GM12878 (cell line): ENCODE measurements around the gene WNT3A. TPM values are rescaled to one million over a fixed set of nuclear protein-coding genes. Genes with fewer than 3 reads are reported as not detected.

Experiments used
- ATAC-seq: fragments of 200-7000 bp; cut with Tn5 transposase; 3 replicates; pipeline ENCODE4 v1.9.1; 2020; ENCODE audit warnings: mild to moderate bottlenecking, moderate library complexity
- BruUV-seq: library from RNA; stranded (reverse); fragments of 400-500 nt; replicated peaks from 2 replicates; lab custom pipeline; 2021; lab: Mats Ljungman, UMichigan
- CTCF ChIA-PET: fragments of 300-600 bp; sonication (Branson Sonifier 250); formaldehyde crosslinking; extraction: SDS; loops from one replicate; lab custom pipeline; 2021; ENCODE audit warnings: inconsistent platforms; lab: Yijun Ruan, JAX
- POLR2A ChIA-PET: fragments of 350-600 bp; formaldehyde crosslinking; extraction: SDS; loops from one replicate; lab custom pipeline; 2021; ENCODE audit warnings: inconsistent platforms; lab: Charles Lee
- RAD21 ChIA-PET: fragments of 300-600 bp; sonication (Branson Sonifier 250); formaldehyde crosslinking; loops from one replicate; lab custom pipeline; 2023; ENCODE audit warnings: antibody characterized with exemption; ENCODE audit not compliant: unreplicated experiment; lab: Charles Lee
- SMC1A ChIA-PET: fragments of 300-600 bp; sonication (Branson Sonifier 250); formaldehyde crosslinking; loops from one replicate; lab custom pipeline; 2023; ENCODE audit not compliant: unreplicated experiment, uncharacterized antibody; lab: Charles Lee
- DNase-seq: peaks from one replicate; pipeline ENCODE4 v3.0.0-alpha.2; 2011; ENCODE audit warnings: low read depth, low spot score
- FAIRE-seq: peaks from 3 replicates; lab custom pipeline; 2011; peaks lifted over from hg19 to GRCh38; lab: Jason Lieb, UNC
- H2AFZ ChIP-seq: 2 replicates; pipeline ENCODE4 v1.6.0; 2011; ENCODE audit warnings: low read depth, low read length, control low read depth; ENCODE audit not compliant: control insufficient read depth
- H3K27ac ChIP-seq: 2 replicates; pipeline ENCODE4 v1.5.1; 2011; ENCODE audit warnings: control low read depth; ENCODE audit not compliant: control insufficient read depth, insufficient read depth
- H3K27me3 ChIP-seq, 2 experiments: replicated peaks in 1 of 2; 2 replicates each; pipeline versions ENCODE4 v1.6.0 to v1.6.1; 2011; ENCODE audit warnings: low read length in 1 of 2; ENCODE audit not compliant: control insufficient read depth in 2 of 2, insufficient read depth in 2 of 2
- H3K36me3 ChIP-seq, 2 experiments: 2 replicates each; pipeline ENCODE4 v1.5.1; 2011; ENCODE audit warnings: low read length in 1 of 2; ENCODE audit not compliant: control insufficient read depth in 2 of 2, insufficient read depth in 2 of 2
- H3K4me1 ChIP-seq: 2 replicates; pipeline ENCODE4 v1.6.1; 2011; ENCODE audit warnings: mild to moderate bottlenecking, low read length, moderate library complexity, mixed read lengths; ENCODE audit not compliant: control insufficient read depth, insufficient read depth
- H3K4me2 ChIP-seq: 2 replicates; pipeline ENCODE4 v1.6.0; 2011; ENCODE audit warnings: control low read depth; ENCODE audit not compliant: control insufficient read depth, insufficient read depth
- H3K4me3 ChIP-seq: fragments of 200-600 bp; sonication (generic); 2 replicates; pipeline ENCODE4 v1.5.1; 2016
- H3K79me2 ChIP-seq: 2 replicates; pipeline ENCODE4 v1.6.0; 2011; ENCODE audit warnings: low read length; ENCODE audit not compliant: control insufficient read depth, insufficient read depth
- H3K9ac ChIP-seq: 2 replicates; pipeline ENCODE4 v1.8.0; 2011; ENCODE audit warnings: low read length, control low read depth, mixed read lengths; ENCODE audit not compliant: control insufficient read depth, insufficient read depth
- H3K9me3 ChIP-seq: replicated peaks from 3 replicates; pipeline ENCODE4 v1.5.1; 2011; ENCODE audit warnings: mild to moderate bottlenecking, low read length; ENCODE audit not compliant: control insufficient read depth, insufficient read depth
- H4K20me1 ChIP-seq: 2 replicates; pipeline ENCODE4 v1.6.0; 2011; ENCODE audit not compliant: control insufficient read depth, insufficient read depth
- IRF5 ChIP-seq: fragments of 450-650 bp; IDR thresholded peaks from 2 replicates; pipeline ENCODE4 v1.6.1; 2017; ENCODE audit warnings: borderline replicate concordance
- NFIC ChIP-seq: IDR thresholded peaks from 2 replicates; pipeline ENCODE4 v1.6.1; 2012; ENCODE audit warnings: low read depth, mild to moderate bottlenecking, inconsistent platforms, low read length, moderate library complexity
- PAX5 ChIP-seq: IDR thresholded peaks from 2 replicates; pipeline ENCODE4 v1.6.1; 2011; ENCODE audit warnings: low read depth, low read length, borderline replicate concordance
- POLR2AphosphoS2 ChIP-seq: IDR thresholded peaks from 2 replicates; pipeline ENCODE4 v1.6.1; 2011; ENCODE audit warnings: low read depth, mild to moderate bottlenecking, low read length, improper control_type of control experiment, moderate library complexity
- POLR2AphosphoS5 ChIP-seq: IDR thresholded peaks from 2 replicates; pipeline ENCODE4 v1.6.1; 2011; ENCODE audit warnings: mild to moderate bottlenecking, low read length, inconsistent platforms
- RAD21 ChIP-seq: IDR thresholded peaks from 2 replicates; pipeline ENCODE4 v1.6.1; 2011; ENCODE audit warnings: mild to moderate bottlenecking, low read depth, low read length, moderate library complexity; ENCODE audit not compliant: insufficient read depth
- RFX5 ChIP-seq: IDR thresholded peaks from 2 replicates; pipeline ENCODE4 v1.6.1; 2011; ENCODE audit warnings: low read depth, low read length, improper control_type of control experiment
- SMC3 ChIP-seq: IDR thresholded peaks from 2 replicates; pipeline ENCODE4 v1.6.1; 2011; ENCODE audit warnings: low read length, improper control_type of control experiment, borderline replicate concordance
- USF2 ChIP-seq: IDR thresholded peaks from 2 replicates; pipeline ENCODE4 v1.6.1; 2011; ENCODE audit warnings: low read depth, low read length, improper control_type of control experiment, borderline replicate concordance
- WGBS: methylation state at CpG from one replicate; pipeline ENCODE4 v1.1.6; 2016; ENCODE audit warnings: low lambda C conversion rate; ENCODE audit not compliant: insufficient replicate concordance, insufficient coverage; ENCODE audit errors: missing lambda C conversion rate; 5-methylcytosine and 5-hydroxymethylcytosine counted together
- in situ Hi-C: fragments of 300-500 bp; cut with MboI; formaldehyde crosslinking; loops from 9 replicates; pipeline ENCODE4 v1.14.3; 2018; ENCODE audit warnings: mixed read lengths
- intact Hi-C: fragments of 100-400 bp; cut with micrococcal nuclease; formaldehyde crosslinking; loops from one replicate; pipeline ENCODE4 v1.14.2; 2022; ENCODE audit not compliant: unreplicated experiment
- polyA plus RNA-seq, 11 experiments: library from polyadenylated mRNA; depleted of rRNA in 4 of 11; unstranded in 6 of 11; stranded (reverse) in 5 of 11; fragments of >200 nt; fragmentation: Nextera tagmentation in 4 of 11; fragmentation: Illumina TruSeq in 1 of 11; extraction: Ambion mirVana in 4 of 11; extraction: Trizol in 1 of 11; gene quantifications; 1 replicate in 1 of 11; 2 replicates in 10 of 11; pipeline versions ENCODE4 v1.2.1 to v1.2.3, GENCODE V29; 2011 to 2016; ENCODE audit warnings: inconsistent platforms in 2 of 11, missing spikeins in 2 of 11, low read depth in 1 of 11
- total RNA-seq, 4 experiments: library from RNA; depleted of rRNA in 3 of 4; stranded (reverse); fragments of >200 nt in 3 of 4; fragmentation: Illumina TruSeq in 1 of 4; extraction: Trizol in 1 of 4; gene quantifications; 2 replicates each; pipeline versions ENCODE4 v1.2.1 to v1.2.3, GENCODE V29; 2013 to 2021
- TF ChIP-seq, protein P1 (sequence below): fragments of 450-650 bp; IDR thresholded peaks from 2 replicates; pipeline ENCODE4 v1.6.1; 2017; ENCODE audit warnings: mild to moderate bottlenecking, low read depth, inconsistent platforms; ENCODE audit not compliant: poor library complexity, severe bottlenecking
- TF ChIP-seq, protein P2 (sequence below): IDR thresholded peaks from 2 replicates; pipeline ENCODE4 v1.6.1; 2012; ENCODE audit warnings: low read length, inconsistent platforms

Gene WNT3A
- total and polyA plus RNA-seq, 10 of the 15 experiments (the other 5 are each of a cell fraction or from before 2014, with no cell fraction given): 0.16 TPM; not detected in 9

- no peak overlapping the region for H3K4me3 ChIP-seq
- H3K9me3 ChIP-seq: peaks cover 26% of the 10 kb centered on the region; the same call in 2 of the 3 replicates
- DNase-seq (no peak), FAIRE-seq (no peak), ATAC-seq (no peak)
- H3K4me1 ChIP-seq: no peaks in the 10 kb centered on the region
- no TSS peak for BruUV-seq
- peaks cover 44% of the 10 kb centered on the region for H4K20me1 ChIP-seq
- POLR2A ChIA-PET: no interaction called here
- TF ChIP-seq SMC3 (no peak), IRF5 (no peak), RAD21 (no peak), POLR2AphosphoS2 (no peak), USF2 (no peak), PAX5 (no peak), POLR2AphosphoS5 (no peak), NFIC (no peak), RFX5 (no peak)
- TF ChIP-seq, protein P1, sequence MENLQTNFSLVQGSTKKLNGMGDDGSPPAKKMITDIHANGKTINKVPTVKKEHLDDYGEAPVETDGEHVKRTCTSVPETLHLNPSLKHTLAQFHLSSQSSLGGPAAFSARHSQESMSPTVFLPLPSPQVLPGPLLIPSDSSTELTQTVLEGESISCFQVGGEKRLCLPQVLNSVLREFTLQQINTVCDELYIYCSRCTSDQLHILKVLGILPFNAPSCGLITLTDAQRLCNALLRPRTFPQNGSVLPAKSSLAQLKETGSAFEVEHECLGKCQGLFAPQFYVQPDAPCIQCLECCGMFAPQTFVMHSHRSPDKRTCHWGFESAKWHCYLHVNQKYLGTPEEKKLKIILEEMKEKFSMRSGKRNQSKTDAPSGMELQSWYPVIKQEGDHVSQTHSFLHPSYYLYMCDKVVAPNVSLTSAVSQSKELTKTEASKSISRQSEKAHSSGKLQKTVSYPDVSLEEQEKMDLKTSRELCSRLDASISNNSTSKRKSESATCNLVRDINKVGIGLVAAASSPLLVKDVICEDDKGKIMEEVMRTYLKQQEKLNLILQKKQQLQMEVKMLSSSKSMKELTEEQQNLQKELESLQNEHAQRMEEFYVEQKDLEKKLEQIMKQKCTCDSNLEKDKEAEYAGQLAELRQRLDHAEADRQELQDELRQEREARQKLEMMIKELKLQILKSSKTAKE: no peak
- TF ChIP-seq, protein P2, sequence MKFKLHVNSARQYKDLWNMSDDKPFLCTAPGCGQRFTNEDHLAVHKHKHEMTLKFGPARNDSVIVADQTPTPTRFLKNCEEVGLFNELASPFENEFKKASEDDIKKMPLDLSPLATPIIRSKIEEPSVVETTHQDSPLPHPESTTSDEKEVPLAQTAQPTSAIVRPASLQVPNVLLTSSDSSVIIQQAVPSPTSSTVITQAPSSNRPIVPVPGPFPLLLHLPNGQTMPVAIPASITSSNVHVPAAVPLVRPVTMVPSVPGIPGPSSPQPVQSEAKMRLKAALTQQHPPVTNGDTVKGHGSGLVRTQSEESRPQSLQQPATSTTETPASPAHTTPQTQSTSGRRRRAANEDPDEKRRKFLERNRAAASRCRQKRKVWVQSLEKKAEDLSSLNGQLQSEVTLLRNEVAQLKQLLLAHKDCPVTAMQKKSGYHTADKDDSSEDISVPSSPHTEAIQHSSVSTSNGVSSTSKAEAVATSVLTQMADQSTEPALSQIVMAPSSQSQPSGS: no peak
- RAD21 ChIA-PET: no interaction called here
- H3K79me2 ChIP-seq: peaks cover 63% of the 10 kb centered on the region
- over 99% methylated on average over 8 of the region's 8 CpGs for WGBS
- H3K27me3 ChIP-seq: no peaks in the 10 kb centered on the region
- H3K27ac ChIP-seq: no peak overlapping the region
- no peak overlapping the region for H3K9ac ChIP-seq
- in situ Hi-C loops: no loop called here
- no peak overlapping the region for H2AFZ ChIP-seq
- CTCF ChIA-PET: interaction anchor here (0.7 kb wide), 1 partner anchor 8 kb away, joined by 3 read pairs; no protein-coding TSS in a partner anchor
- H3K36me3 ChIP-seq: peaks cover 21 to 50% of the 10 kb centered on the region in 2 experiments; a peak in 3 of 4 replicates
- SMC1A ChIA-PET: no interaction called here
- H3K4me2 ChIP-seq: no peak overlapping the region
- intact Hi-C loops: no loop called here
Observed at GRCh38 chr1:228095938-228096337, 89.1 kb downstream of the WNT3A start.
